ENCODE results near the gene WDR55.
"Not testable (repeated sequence)": the region's sequence is repeated elsewhere in the genome, so short reads cannot be mapped to it uniquely, and the experiment has no call there.

Gene WDR55

GRCh38 chr5:140710899-140711552 is 46.3 kb downstream of the WDR55 start:
- DNase-seq (ENCODE audit: low spot score), result peak; percentile 100

- DNase-seq (ENCODE audit: low spot score), result no peak
These were observed 47.1 kb downstream of the WDR55 start for GRCh38 chr5:140711794-140712193.

DNA sequence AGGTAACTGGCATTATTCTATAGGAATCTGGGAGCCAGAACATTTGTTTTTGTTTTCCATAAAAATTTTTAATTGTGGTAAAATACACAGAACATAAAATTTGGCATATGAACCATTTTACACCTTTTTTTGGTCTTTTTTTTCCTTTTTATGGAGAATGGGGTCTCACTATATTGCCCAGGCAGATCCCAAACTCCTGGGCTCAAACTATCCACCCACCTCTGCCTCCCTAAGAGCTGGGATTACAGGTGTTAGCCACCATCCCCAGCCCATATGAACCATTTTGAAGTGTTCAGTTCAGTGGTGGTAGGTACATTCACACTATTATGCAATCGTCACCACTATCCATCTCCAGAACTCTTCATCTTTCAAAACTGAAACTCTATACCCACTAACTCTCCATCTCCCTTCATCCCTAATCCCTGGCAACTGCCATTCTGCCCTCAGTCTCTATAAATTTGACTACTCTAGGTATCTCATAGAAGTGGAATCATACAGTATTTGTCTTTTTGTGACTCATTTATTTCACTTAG is 48.9 kb downstream of the WDR55 start:
- no peak for DNase-seq (ENCODE audit: low spot score)

DNA sequence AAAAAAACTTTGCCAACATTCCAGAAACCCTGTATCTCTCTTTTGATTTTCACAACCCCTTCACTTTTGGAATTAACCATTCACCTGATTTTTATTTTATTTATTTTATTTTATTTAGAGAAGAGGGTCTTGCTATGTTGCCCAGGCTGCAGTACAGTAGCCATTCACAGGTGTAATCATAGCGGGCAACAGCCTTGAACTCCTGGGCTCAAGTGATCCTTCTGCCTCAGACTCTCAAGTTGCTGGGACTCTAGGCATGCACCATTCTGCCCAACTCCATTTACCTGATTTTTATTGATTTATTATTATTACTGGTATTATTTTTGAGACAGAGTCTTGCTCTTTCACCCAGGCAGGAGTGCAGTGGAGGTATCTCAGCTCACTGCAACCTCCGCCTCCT is 51.5 kb downstream of the WDR55 start:
- DNase-seq (ENCODE audit: low spot score), result not testable (repeated sequence)

- no peak for DNase-seq (ENCODE audit: low spot score)
These were observed 53.5 kb downstream of the WDR55 start for GRCh38 chr5:140718266-140718592.

GRCh38 chr5:140720738-140721137 is 56.0 kb downstream of the WDR55 start:
- not testable (repeated sequence) for DNase-seq (ENCODE audit: low spot score)

GRCh38 chr5:140721395-140721794 is 56.7 kb downstream of the WDR55 start:
- not testable (repeated sequence) for DNase-seq (ENCODE audit: low spot score)

All from SW480 (cell line).